Hematopoietic multipotent progenitor cell treated with erythropoietin and hydrocortisone succinate and interleukin-3 and kit ligand, for 4 days (in vitro differentiated cells): ENCODE measurements around the gene HOMER1.
"Not testable (repeated sequence)": the region's sequence is repeated elsewhere in the genome, so short reads cannot be mapped to it uniquely, and the experiment has no call there.

ENCODE experiments used
- DNase-seq: peaks from one replicate; pipeline ENCODE4 v3.0.0-alpha.2; 2015

Gene HOMER1

DNA sequence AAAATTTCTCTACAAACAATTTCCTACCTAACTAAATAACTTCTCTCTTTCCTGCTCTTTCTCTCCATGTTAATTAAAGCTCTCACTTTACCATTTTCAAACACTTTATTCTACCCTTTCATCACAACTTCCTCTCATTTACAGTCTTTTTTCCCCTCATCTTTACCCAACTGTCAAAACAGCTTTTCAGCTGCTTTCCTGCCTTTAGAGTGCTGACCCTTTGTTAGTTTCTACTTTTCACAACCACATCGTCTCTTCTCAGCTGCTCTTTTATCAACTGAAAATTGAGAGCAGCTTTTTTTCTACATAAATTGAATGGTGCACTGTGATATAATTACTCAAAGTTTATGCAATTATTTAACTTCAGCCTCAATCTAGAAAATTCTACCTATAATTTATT, 3.1 kb upstream of the HOMER1 start:
- no peak for DNase-seq

- not testable (repeated sequence) for DNase-seq
Measured at GRCh38 chr5:79516331-79516730, 2.4 kb upstream of the HOMER1 start.

GRCh38 chr5:79514391-79515105, 614 bp upstream of the HOMER1 start:
- peak; percentile 92 for DNase-seq

DNA sequence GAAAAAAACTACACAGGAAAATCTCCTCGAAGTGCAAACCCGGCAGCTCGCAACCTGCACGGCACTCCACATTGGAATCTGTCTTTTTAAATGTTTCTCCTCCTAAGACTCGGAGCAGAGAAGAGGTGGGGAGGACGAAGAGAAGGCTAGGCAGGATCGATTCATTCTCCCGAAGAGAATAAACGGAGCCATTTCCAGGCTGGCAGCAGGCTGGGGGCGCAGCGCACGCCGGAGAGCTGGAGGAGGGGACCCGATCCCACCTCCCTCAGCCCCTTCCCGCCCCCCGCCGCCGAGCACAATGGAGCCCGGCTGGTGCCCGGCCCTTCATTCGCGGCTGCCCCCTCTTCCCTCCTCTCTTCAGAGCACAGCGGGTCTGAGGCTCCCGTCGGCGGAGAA, 628 bp downstream of the HOMER1 start:
- peak; percentile 12 for DNase-seq

- peak; percentile 15 for DNase-seq
Measured at GRCh38 chr5:79512471-79513307, 1.2 kb downstream of the HOMER1 start.

DNA sequence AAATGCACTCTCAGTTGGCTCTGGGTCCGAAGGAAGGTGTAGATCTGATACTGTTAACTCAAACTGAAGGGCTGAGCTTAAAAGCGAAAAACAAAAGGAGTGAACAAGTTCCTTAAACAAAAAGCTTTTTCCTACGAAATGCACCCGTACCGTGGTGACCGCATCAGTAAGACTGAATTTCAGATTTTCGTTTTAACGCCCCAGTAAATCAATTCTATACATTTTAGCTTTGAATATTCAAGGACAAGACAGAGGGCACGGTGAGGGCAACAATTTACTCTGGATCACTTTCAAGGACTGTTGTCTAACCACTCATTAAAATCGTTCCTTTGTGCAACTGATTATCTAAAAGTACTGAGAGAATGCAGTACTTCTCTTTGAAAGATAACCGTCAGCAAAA, 1.9 kb downstream of the HOMER1 start:
- DNase-seq: peak; percentile 12

GRCh38 chr5:79510638-79511037, 3.3 kb downstream of the HOMER1 start:
- DNase-seq: no peak

- no peak for DNase-seq
Measured at GRCh38 chr5:79509244-79509885, 4.6 kb downstream of the HOMER1 start.

GRCh38 chr5:79508794-79509193, 5.1 kb downstream of the HOMER1 start:
- no peak for DNase-seq

DNA sequence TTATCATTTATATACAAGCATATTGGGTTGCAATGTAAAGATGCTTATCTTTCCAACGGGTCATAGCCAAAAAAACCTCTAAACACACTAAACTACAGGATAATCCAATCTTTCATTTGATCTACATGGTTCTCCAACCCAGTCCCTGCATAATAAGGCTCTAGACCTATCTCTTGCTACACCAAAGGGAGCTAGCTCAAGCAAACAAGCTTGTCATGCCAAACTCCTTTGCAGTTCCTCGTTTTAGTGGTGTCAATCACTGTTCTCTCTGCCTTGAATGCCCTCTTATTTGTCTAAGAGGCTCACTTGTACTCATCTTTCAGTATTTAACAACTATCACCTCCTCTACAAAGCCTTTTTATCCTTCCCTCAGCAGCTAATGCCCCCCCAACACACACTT, 5.6 kb downstream of the HOMER1 start:
- peak; percentile 14 for DNase-seq

GRCh38 chr5:79507251-79508205, 6.4 kb downstream of the HOMER1 start:
- DNase-seq: no peak

- no peak for DNase-seq
Measured at GRCh38 chr5:79505138-79505537, 8.8 kb downstream of the HOMER1 start.

GRCh38 chr5:79503794-79504495, 10.0 kb downstream of the HOMER1 start:
- no peak for DNase-seq

DNA sequence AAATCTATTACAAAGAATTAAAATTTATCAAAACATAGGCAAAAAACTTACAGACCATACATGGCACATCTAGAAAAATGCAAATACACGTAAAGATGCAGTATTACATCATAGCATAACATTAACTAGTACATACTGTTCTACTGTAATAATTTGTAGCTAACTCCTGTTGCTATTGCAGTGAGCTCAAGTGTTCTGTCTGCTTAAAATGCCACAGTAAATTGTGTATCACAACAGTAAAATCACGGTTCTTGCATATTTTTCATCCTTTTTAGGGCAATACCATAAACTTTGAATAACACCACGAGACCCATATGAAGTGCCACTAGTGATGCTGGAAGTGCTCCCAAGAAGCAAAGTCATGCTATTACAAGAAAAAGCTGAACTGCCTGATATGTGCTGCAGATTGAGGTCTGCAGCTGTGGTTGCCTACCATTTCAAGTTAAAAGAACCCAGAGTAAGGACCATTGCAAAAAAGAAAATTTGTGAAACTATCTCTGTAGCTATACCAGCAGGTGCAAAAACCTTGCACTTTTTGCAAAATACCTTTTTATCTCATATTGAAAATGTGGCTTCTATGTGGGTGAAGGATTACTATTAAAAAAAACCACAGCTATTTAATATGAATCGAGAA, 14.2 kb downstream of the HOMER1 start:
- DNase-seq: peak; percentile 18

- no peak for DNase-seq
Measured at GRCh38 chr5:79495311-79495710, 18.6 kb downstream of the HOMER1 start.

DNA sequence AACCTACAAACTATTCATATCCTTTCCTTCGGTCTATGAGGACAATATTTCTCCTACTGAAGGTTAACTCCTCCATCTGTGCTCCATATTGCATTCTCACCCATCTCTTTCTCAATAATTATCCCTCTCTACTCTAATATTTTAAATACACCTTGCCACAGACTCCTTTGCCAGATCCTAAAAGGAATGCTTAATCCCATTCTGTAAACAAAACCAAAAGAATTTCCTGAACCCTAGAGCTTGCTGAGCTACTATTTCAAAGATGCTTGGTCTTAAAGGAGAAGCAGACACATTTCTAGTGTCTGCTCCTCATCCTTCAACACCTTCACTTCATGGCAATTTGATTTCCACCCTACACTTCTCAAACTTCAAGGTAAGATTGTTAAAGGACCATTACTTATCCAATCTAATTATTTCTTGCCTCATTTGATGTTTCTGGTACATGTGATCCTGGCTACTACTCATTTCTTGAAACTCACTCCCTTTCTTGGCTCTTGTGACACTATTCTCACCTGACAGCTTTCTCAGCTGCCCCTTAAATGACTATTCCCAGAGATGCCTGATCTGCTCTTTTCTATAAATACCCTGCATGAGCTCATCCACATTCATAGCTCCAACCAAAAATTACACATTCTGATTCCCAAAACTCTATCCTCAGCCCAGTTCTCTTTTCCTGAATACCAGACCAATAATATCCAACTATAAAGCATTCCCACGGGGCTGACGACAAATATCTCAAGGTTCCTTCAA, 20.2 kb downstream of the HOMER1 start:
- DNase-seq: no peak

GRCh38 chr5:79491690-79492317, 22.1 kb downstream of the HOMER1 start:
- DNase-seq: no peak

- DNase-seq: no peak
Measured at GRCh38 chr5:79490323-79490936, 23.5 kb downstream of the HOMER1 start.

GRCh38 chr5:79489773-79490172, 24.2 kb downstream of the HOMER1 start:
- no peak for DNase-seq

- no peak for DNase-seq
Measured at GRCh38 chr5:79488775-79489174, 25.2 kb downstream of the HOMER1 start.
